ENCODE measurements around the gene SSU72.

Gene SSU72

DNA sequence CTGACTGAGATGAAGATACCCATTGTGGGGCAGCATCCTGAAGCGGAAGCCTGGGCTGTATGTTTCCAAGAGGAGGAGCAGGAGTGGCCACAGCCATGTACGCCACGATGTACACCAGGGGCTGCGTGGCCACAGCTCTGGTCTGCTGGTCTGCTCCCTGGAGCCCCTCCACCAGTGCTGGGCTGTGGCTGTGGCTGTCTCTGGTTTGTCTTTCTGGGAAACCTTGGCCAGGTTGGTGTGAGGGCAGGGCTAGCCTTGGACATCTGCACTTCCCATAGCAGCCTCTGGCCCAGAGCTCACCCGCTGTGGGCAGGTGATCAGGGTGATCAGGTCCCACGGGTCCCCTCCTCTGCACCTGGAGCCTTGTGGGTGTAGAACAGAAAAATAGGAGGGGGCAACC lies 43.3 kb upstream of the SSU72 start:
- Histone ChIP-seq H3K27me3 (ENCODE audit: insufficient read depth, low read length) (no peaks in the 10 kb centered on the region), H3K4me3 (ENCODE audit: low read length) (no peak overlapping the region), H3K9ac (ENCODE audit: low read depth, low read length) (no peak overlapping the region), H3K36me3 (ENCODE audit: insufficient read depth, low read length) (peaks cover 4% of the 10 kb centered on the region; the same call in 1 of the 2 replicates), H3K9me3 (ENCODE audit: insufficient read depth, low read depth, low read length) (no peaks in the 10 kb centered on the region), H3K27ac (ENCODE audit: low read depth, low read length) (no peak overlapping the region), H3K4me1 (ENCODE audit: insufficient read depth, low read length) (peaks cover 6% of the 10 kb centered on the region; the same call in 1 of the 2 replicates)
- 95% methylated on average over 6 of the region's 6 CpGs for WGBS

DNA sequence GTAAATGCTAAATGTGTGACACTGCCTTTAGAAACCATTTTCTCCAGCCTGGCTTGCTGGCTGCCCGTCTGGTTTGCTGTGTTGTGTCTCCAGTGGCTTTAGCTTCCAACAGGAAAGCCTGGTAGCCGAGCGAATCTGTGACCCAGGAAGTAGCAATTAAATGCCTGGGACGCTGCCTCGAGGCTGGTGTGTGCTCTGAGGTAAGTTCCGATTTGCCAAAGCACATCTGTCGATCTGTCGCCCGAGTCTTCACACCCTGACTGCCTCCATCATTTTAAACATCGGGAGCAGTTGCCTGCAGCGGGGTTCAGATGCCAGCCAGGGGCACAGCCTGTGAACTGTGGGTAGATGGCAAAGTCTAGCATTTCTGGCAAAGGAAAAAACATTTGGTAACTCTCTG lies 42.9 kb upstream of the SSU72 start:
- Histone ChIP-seq H3K27me3 (ENCODE audit: insufficient read depth, low read length) (no peaks in the 10 kb centered on the region), H3K9ac (ENCODE audit: low read depth, low read length) (no peak overlapping the region), H3K4me3 (ENCODE audit: low read length) (no peak overlapping the region), H3K27ac (ENCODE audit: low read depth, low read length) (no peak overlapping the region), H3K4me1 (ENCODE audit: insufficient read depth, low read length) (peaks cover 6% of the 10 kb centered on the region; the same call in 1 of the 2 replicates), H3K36me3 (ENCODE audit: insufficient read depth, low read length) (peaks cover 4% of the 10 kb centered on the region; the same call in 1 of the 2 replicates), H3K9me3 (ENCODE audit: insufficient read depth, low read depth, low read length) (no peaks in the 10 kb centered on the region)
- WGBS, result 91% methylated on average over 11 of the region's 11 CpGs

GRCh38 chr1:1616838-1617237 lies 42.2 kb upstream of the SSU72 start:
- H3K27ac ChIP-seq (ENCODE audit: low read depth, low read length), result no peak overlapping the region
- peak overlapping the region; percentile 99 for H3K4me3 ChIP-seq (ENCODE audit: low read length)
- H3K4me1 ChIP-seq (ENCODE audit: insufficient read depth, low read length), result peaks cover 6% of the 10 kb centered on the region; the same call in 1 of the 2 replicates
- peak overlapping the region; percentile 100; the same call in 1 of the 2 replicates for H3K9ac ChIP-seq (ENCODE audit: low read depth, low read length)
- H3K27me3 ChIP-seq (ENCODE audit: insufficient read depth, low read length), result no peaks in the 10 kb centered on the region
- 82% methylated on average over 19 of the region's 19 CpGs for WGBS
- no peaks in the 10 kb centered on the region for H3K9me3 ChIP-seq (ENCODE audit: insufficient read depth, low read depth, low read length)
- H3K36me3 ChIP-seq (ENCODE audit: insufficient read depth, low read length), result peaks cover 4% of the 10 kb centered on the region; the same call in 1 of the 2 replicates

DNA sequence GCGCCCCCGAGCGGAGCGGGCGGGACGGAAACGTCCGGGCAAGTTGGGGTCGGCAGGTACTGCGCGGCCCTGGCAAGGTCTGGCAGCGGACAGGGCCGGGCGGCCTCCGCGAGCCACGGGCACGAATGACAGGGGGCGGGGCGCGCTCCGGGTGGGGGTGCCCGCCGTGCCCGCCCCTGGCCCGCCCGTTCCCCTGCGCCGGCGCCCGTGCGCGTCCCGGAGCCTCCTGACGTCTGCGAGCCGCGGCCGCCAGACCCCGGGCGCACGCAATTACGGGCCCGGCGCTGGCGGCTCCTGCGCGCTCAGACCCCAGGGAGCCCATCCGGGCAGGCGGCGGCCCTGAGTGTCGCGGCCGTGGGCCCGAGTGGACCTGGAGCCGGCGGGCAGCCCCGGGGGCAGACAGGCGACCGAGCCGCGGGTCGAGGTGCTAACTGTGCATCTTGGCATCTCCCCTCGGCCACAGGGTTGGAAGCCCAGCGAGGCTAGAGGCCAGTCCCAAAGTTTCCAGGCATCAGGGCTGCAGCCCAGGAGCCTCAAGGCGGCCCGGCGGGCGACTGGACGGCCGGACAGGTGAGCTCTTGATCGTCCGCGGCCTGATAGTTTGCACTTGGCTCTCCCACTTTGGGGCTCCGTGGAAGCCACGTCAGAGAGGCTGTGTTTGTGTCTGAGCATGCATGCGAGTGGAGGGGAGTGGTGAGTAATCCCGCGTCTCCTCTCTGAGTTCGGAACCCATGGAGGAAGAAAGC lies 41.6 kb upstream of the SSU72 start:
- H3K27ac ChIP-seq (ENCODE audit: low read depth, low read length), result peak overlapping the region; percentile 100; the same call in 1 of the 2 replicates

DNA sequence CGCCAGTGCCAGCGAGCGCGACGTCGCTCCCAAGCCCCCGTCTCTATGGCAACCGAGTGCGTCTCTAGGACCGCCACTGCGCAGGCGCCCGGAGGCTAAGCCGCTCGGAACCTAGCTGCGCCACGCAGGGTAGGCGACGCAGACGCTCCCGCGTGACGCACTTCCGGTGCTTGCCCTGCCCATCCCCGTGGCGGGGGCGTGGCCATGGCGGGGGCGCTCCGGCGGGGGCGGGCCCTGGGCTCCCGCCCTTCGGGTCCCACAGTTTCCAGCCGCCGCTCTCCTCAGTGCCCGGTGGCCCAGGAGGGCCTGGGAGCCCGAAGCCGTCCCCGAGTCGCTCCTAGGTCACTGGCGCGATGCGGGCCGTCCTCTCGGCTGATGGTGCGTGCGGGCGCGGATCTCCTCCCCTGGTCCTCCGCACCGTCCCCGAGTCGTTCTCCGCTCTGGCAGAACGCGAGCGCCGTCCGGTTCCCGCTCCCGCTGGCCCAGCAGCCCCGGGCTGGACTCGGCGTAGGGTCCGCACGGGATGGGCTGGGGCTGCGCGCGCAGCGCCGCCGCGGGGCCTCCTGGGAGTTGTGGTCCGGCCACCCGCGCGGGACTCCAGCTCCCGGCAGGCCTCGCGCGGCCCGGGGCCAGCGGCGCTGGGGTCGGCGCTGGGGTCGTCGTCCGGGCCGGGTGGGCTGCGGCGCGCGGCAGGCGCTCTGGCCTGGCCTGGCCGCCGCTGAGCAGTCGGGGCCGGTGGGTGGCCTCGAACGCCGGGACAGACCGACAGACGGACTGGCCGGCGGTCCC lies 40.8 kb upstream of the SSU72 start, which contains the start of gene MIB2:
TSS of gene MIB2 (plus strand) at position 245 of the 789 bp plus-strand sequence. CDS start 7,953 bp downstream, outside the sequence.
- under 1% methylated on average over 107 of the region's 107 CpGs for WGBS
- Histone ChIP-seq H3K27ac (ENCODE audit: low read depth, low read length) (peak within 1 kb of the TSS; percentile 100), H3K4me3 (ENCODE audit: low read length) (peak within 1 kb of the TSS; percentile 99), H3K9me3 (ENCODE audit: insufficient read depth, low read depth, low read length) (no peaks in the 10 kb centered on the region), H3K4me1 (ENCODE audit: insufficient read depth, low read length) (peaks cover 6% of the 10 kb centered on the region; the same call in 1 of the 2 replicates), H3K36me3 (ENCODE audit: insufficient read depth, low read length) (peaks cover 4% of the 10 kb centered on the region; the same call in 1 of the 2 replicates), H3K27me3 (ENCODE audit: insufficient read depth, low read length) (no peaks in the 10 kb centered on the region), H3K9ac (ENCODE audit: low read depth, low read length) (peak within 1 kb of the TSS; percentile 100)

More for the DNA sequence above, 41.6 kb upstream of the SSU72 start:
- peak overlapping the region; percentile 100 for H3K9ac ChIP-seq (ENCODE audit: low read depth, low read length)
- H3K4me3 ChIP-seq (ENCODE audit: low read length), result peak overlapping the region; percentile 99
- no peaks in the 10 kb centered on the region for H3K9me3 ChIP-seq (ENCODE audit: insufficient read depth, low read depth, low read length)
- H3K27me3 ChIP-seq (ENCODE audit: insufficient read depth, low read length), result no peaks in the 10 kb centered on the region
- WGBS, result 8% methylated on average over 80 of the region's 80 CpGs
- peaks cover 6% of the 10 kb centered on the region; the same call in 1 of the 2 replicates for H3K4me1 ChIP-seq (ENCODE audit: insufficient read depth, low read length)
- H3K36me3 ChIP-seq (ENCODE audit: insufficient read depth, low read length), result peaks cover 4% of the 10 kb centered on the region; the same call in 1 of the 2 replicates

GRCh38 chr1:1614954-1615255 lies 40.2 kb upstream of the SSU72 start:
- Histone ChIP-seq H3K9ac (ENCODE audit: low read depth, low read length) (peak overlapping the region; percentile 66; the same call in 1 of the 2 replicates), H3K9me3 (ENCODE audit: insufficient read depth, low read depth, low read length) (no peaks in the 10 kb centered on the region), H3K4me3 (ENCODE audit: low read length) (peak overlapping the region; percentile 99), H3K4me1 (ENCODE audit: insufficient read depth, low read length) (peaks cover 6% of the 10 kb centered on the region; the same call in 1 of the 2 replicates), H3K27me3 (ENCODE audit: insufficient read depth, low read length) (no peaks in the 10 kb centered on the region), H3K27ac (ENCODE audit: low read depth, low read length) (peak overlapping the region; percentile 17; the same call in 1 of the 2 replicates), H3K36me3 (ENCODE audit: insufficient read depth, low read length) (peaks cover 4% of the 10 kb centered on the region; the same call in 1 of the 2 replicates)
- WGBS, result 1% methylated on average over 23 of the region's 23 CpGs

- Histone ChIP-seq H3K27ac (ENCODE audit: low read depth, low read length) (no peak overlapping the region), H3K9me3 (ENCODE audit: insufficient read depth, low read depth, low read length) (no peaks in the 10 kb centered on the region), H3K4me3 (ENCODE audit: low read length) (peak overlapping the region; percentile 99), H3K36me3 (ENCODE audit: insufficient read depth, low read length) (peaks cover 4% of the 10 kb centered on the region; the same call in 1 of the 2 replicates), H3K27me3 (ENCODE audit: insufficient read depth, low read length) (no peaks in the 10 kb centered on the region), H3K9ac (ENCODE audit: low read depth, low read length) (peak overlapping the region; percentile 66; the same call in 1 of the 2 replicates), H3K4me1 (ENCODE audit: insufficient read depth, low read length) (peaks cover 6% of the 10 kb centered on the region; the same call in 1 of the 2 replicates)
- 51% methylated on average over 30 of the region's 30 CpGs for WGBS
Measured at GRCh38 chr1:1614204-1614953, 39.7 kb upstream of the SSU72 start.

- peak overlapping the region; percentile 99; the same call in 1 of the 2 replicates for H3K4me3 ChIP-seq (ENCODE audit: low read length)
- 83% methylated on average over 11 of the region's 11 CpGs for WGBS
Measured at GRCh38 chr1:1613509-1614082, 38.9 kb upstream of the SSU72 start.

GRCh38 chr1:1612104-1612400 lies 37.4 kb upstream of the SSU72 start:
- Histone ChIP-seq H3K4me1 (ENCODE audit: insufficient read depth, low read length) (peaks cover 6% of the 10 kb centered on the region; the same call in 1 of the 2 replicates), H3K9me3 (ENCODE audit: insufficient read depth, low read depth, low read length) (no peaks in the 10 kb centered on the region), H3K9ac (ENCODE audit: low read depth, low read length) (no peak overlapping the region), H3K36me3 (ENCODE audit: insufficient read depth, low read length) (no peaks in the 10 kb centered on the region), H3K4me3 (ENCODE audit: low read length) (no peak overlapping the region), H3K27me3 (ENCODE audit: insufficient read depth, low read length) (no peaks in the 10 kb centered on the region), H3K27ac (ENCODE audit: low read depth, low read length) (no peak overlapping the region)
- 90% methylated on average over 3 of the region's 3 CpGs for WGBS

More at GRCh38 chr1:1613509-1614082, 38.9 kb upstream of the SSU72 start:
- Histone ChIP-seq H3K27me3 (ENCODE audit: insufficient read depth, low read length) (no peaks in the 10 kb centered on the region), H3K4me1 (ENCODE audit: insufficient read depth, low read length) (peaks cover 6% of the 10 kb centered on the region; the same call in 1 of the 2 replicates), H3K27ac (ENCODE audit: low read depth, low read length) (no peak overlapping the region), H3K36me3 (ENCODE audit: insufficient read depth, low read length) (peaks cover 4% of the 10 kb centered on the region; the same call in 1 of the 2 replicates), H3K9me3 (ENCODE audit: insufficient read depth, low read depth, low read length) (no peaks in the 10 kb centered on the region), H3K9ac (ENCODE audit: low read depth, low read length) (no peak overlapping the region)

DNA sequence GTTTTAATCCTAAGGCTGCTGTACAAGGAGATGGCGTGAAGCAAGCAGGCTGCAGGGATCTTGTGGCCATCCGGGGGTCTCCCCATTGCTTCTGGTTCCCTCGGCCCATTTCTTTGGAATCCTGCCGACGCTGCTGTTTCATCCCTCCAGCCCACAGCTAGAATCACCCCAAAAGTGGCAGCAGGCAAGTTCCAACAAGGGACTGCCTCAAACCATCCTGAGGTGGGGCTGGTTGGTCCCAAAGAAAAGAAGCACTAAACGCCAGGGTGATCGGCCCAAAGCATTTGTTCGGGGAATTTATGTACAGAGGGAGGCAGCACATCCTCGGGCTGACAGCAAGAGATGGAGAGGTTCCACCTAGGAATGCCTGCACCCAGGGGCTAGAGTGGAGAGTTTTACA lies 36.1 kb upstream of the SSU72 start:
- H3K27ac ChIP-seq (ENCODE audit: low read depth, low read length), result no peak overlapping the region
- no peaks in the 10 kb centered on the region for H3K36me3 ChIP-seq (ENCODE audit: insufficient read depth, low read length)
- no peaks in the 10 kb centered on the region for H3K9me3 ChIP-seq (ENCODE audit: insufficient read depth, low read depth, low read length)
- no peak overlapping the region for H3K9ac ChIP-seq (ENCODE audit: low read depth, low read length)
- 90% methylated on average over 9 of the region's 9 CpGs for WGBS
- no peak overlapping the region for H3K4me3 ChIP-seq (ENCODE audit: low read length)
- peaks cover 6% of the 10 kb centered on the region; the same call in 1 of the 2 replicates for H3K4me1 ChIP-seq (ENCODE audit: insufficient read depth, low read length)
- no peaks in the 10 kb centered on the region for H3K27me3 ChIP-seq (ENCODE audit: insufficient read depth, low read length)
